Activated CD4-positive, alpha-beta memory T cell treated with anti-CD3 and anti-CD28 coated beads for 36 hours (primary cell): Measurements from ENCODE around the gene FRY. TPM values are rescaled to one million over a fixed set of nuclear protein-coding genes. Genes with fewer than 3 reads are reported as not detected.

Experiments used
- CTCF ChIA-PET: fragments of 350-600 bp; sonication (Branson Sonifier 250); formaldehyde crosslinking; loops from one replicate; lab custom pipeline; 2021; ENCODE audit warnings: antibody characterized with exemption, inconsistent platforms; lab: Charles Lee
- POLR2A ChIA-PET: fragments of 350-600 bp; sonication (Branson Sonifier 250); formaldehyde crosslinking; loops from one replicate; lab custom pipeline; 2021; ENCODE audit warnings: antibody characterized with exemption; lab: Charles Lee
- DNase-seq: peaks from one replicate; pipeline ENCODE4 v3.0.0-alpha.2; 2020
- H3K27ac Mint-ChIP-seq: one replicate; pipeline ENCODE4 v1.8.0; 2021; ENCODE audit warnings: mixed read lengths
- H3K27me3 Mint-ChIP-seq: one replicate; pipeline ENCODE4 v1.8.0; 2021; ENCODE audit warnings: mixed read lengths
- H3K36me3 Mint-ChIP-seq: one replicate; pipeline ENCODE4 v1.8.0; 2021; ENCODE audit warnings: mixed read lengths
- H3K4me1 Mint-ChIP-seq: one replicate; pipeline ENCODE4 v1.8.0; 2021; ENCODE audit warnings: low read depth, mixed read lengths
- H3K4me3 Mint-ChIP-seq: one replicate; pipeline ENCODE4 v1.8.0; 2021; ENCODE audit warnings: mild to moderate bottlenecking, mixed read lengths
- H3K9me3 Mint-ChIP-seq: one replicate; pipeline ENCODE4 v1.8.0; 2021; ENCODE audit warnings: mixed read lengths
- intact Hi-C: fragments of 100-400 bp; cut with micrococcal nuclease; formaldehyde crosslinking; loops from one replicate; pipeline ENCODE4 v1.15.1; 2023
- total RNA-seq, 2 experiments: library from RNA; stranded (reverse); gene quantifications; one replicate each; pipeline ENCODE4 v1.2.3, GENCODE V29; 2021

The FRY gene
- total RNA-seq, 2 experiments from 2014 or later: 4.4 to 5.3 TPM

- Mint-ChIP-seq H3K27me3 (no peaks in the 10 kb centered on the region), H3K36me3 (no peaks in the 10 kb centered on the region), H3K9me3 (no peaks in the 10 kb centered on the region), H3K27ac (no peak overlapping the region), H3K4me3 (no peak overlapping the region), H3K4me1 (peaks cover 3% of the 10 kb centered on the region)
- DNase-seq: no peak
- ChIA-PET CTCF (interaction anchor here (1.1 to 1.2 kb wide), 2 partner anchors 12 to 853 kb away, joined by 3 read pairs; no protein-coding TSS in a partner anchor), POLR2A (interaction anchor here (0.6 kb wide), 1 partner anchor 26 kb away, joined by 3 read pairs; no protein-coding TSS in a partner anchor)
- intact Hi-C loops: no loop called here
Measured at GRCh38 chr13:32282096-32282711, 250.6 kb downstream of the FRY start.

- intact Hi-C loops: no loop called here
- Mint-ChIP-seq H3K4me1 (no peaks in the 10 kb centered on the region), H3K27ac (no peak overlapping the region), H3K27me3 (no peaks in the 10 kb centered on the region), H3K4me3 (no peak overlapping the region), H3K36me3 (peaks cover 1% of the 10 kb centered on the region), H3K9me3 (no peaks in the 10 kb centered on the region)
- POLR2A ChIA-PET: no interaction called here
- CTCF ChIA-PET: interaction anchor here (0.8 kb wide), 1 partner anchor 17 kb away, joined by 3 read pairs; no protein-coding TSS in a partner anchor
- DNase-seq: no peak
Measured at GRCh38 chr13:32284927-32285632, 253.5 kb downstream of the FRY start.

- Mint-ChIP-seq H3K27me3 (no peaks in the 10 kb centered on the region), H3K27ac (no peak overlapping the region), H3K4me3 (no peak overlapping the region), H3K4me1 (no peaks in the 10 kb centered on the region), H3K9me3 (no peaks in the 10 kb centered on the region), H3K36me3 (peaks cover 1% of the 10 kb centered on the region)
- no peak for DNase-seq
- ChIA-PET POLR2A (no interaction called here), CTCF (no interaction called here)
- intact Hi-C loops: no loop called here
Measured at GRCh38 chr13:32285633-32285965, 254.0 kb downstream of the FRY start.

- DNase-seq: no peak
- ChIA-PET CTCF (no interaction called here), POLR2A (no interaction called here)
- H3K27ac Mint-ChIP-seq: no peak overlapping the region
- intact Hi-C loops: loop anchor here (1.0 kb wide), 1 partner anchor 11 kb away; no protein-coding TSS in a partner anchor
- peaks cover 7% of the 10 kb centered on the region for H3K27me3 Mint-ChIP-seq
- H3K36me3 Mint-ChIP-seq: no peaks in the 10 kb centered on the region
- H3K4me3 Mint-ChIP-seq: no peak overlapping the region
- peaks cover 20% of the 10 kb centered on the region for H3K4me1 Mint-ChIP-seq
- no peaks in the 10 kb centered on the region for H3K9me3 Mint-ChIP-seq
Measured at GRCh38 chr13:32297206-32297605, 265.6 kb downstream of the FRY start.

GRCh38 chr13:32298695-32299094 lies 267.1 kb downstream of the FRY start:
- Mint-ChIP-seq H3K4me1 (peaks cover 20% of the 10 kb centered on the region), H3K9me3 (no peaks in the 10 kb centered on the region), H3K27ac (no peak overlapping the region), H3K4me3 (no peak overlapping the region), H3K36me3 (no peaks in the 10 kb centered on the region), H3K27me3 (peaks cover 7% of the 10 kb centered on the region)
- DNase-seq: no peak
- intact Hi-C loops: no loop called here
- ChIA-PET CTCF (no interaction called here), POLR2A (no interaction called here)

GRCh38 chr13:32299893-32300292 lies 268.3 kb downstream of the FRY start:
- Mint-ChIP-seq H3K36me3 (no peaks in the 10 kb centered on the region), H3K27me3 (peaks cover 7% of the 10 kb centered on the region), H3K27ac (no peak overlapping the region), H3K4me3 (no peak overlapping the region), H3K4me1 (peaks cover 20% of the 10 kb centered on the region), H3K9me3 (no peaks in the 10 kb centered on the region)
- ChIA-PET CTCF (no interaction called here), POLR2A (interaction anchor here (1.6 kb wide), 1 partner anchor 16 kb away, joined by 11 read pairs; the partner anchor contains the start of genes BRCA2 and ZAR1L)
- intact Hi-C loops: no loop called here
- no peak for DNase-seq

GRCh38 chr13:32300406-32300805 lies 268.8 kb downstream of the FRY start:
- Mint-ChIP-seq H3K27me3 (peaks cover 7% of the 10 kb centered on the region), H3K4me3 (no peak overlapping the region), H3K4me1 (peaks cover 20% of the 10 kb centered on the region), H3K9me3 (no peaks in the 10 kb centered on the region), H3K36me3 (no peaks in the 10 kb centered on the region), H3K27ac (no peak overlapping the region)
- POLR2A ChIA-PET: interaction anchor here (1.6 kb wide), 1 partner anchor 15 kb away, joined by 11 read pairs; the partner anchor contains the start of genes BRCA2 and ZAR1L
- no peak for DNase-seq
- CTCF ChIA-PET: no interaction called here
- intact Hi-C loops: no loop called here

- intact Hi-C loops: loop anchor here (1.0 kb wide), 2 partner anchors 14 to 29 kb away; partner anchors contain the start of genes BRCA2 and ZAR1L
- H3K27ac Mint-ChIP-seq: no peak overlapping the region
- peak; percentile 43 for DNase-seq
- peaks cover 20% of the 10 kb centered on the region for H3K4me1 Mint-ChIP-seq
- H3K4me3 Mint-ChIP-seq: no peak overlapping the region
- no peaks in the 10 kb centered on the region for H3K36me3 Mint-ChIP-seq
- peaks cover 7% of the 10 kb centered on the region for H3K27me3 Mint-ChIP-seq
- ChIA-PET CTCF (interaction anchor here (1.5 kb wide), 1 partner anchor 15 kb away, joined by 4 read pairs; the partner anchor contains the start of gene BRCA2), POLR2A (interaction anchor here (1.6 kb wide), 1 partner anchor 15 kb away, joined by 11 read pairs; the partner anchor contains the start of genes BRCA2 and ZAR1L)
- H3K9me3 Mint-ChIP-seq: no peaks in the 10 kb centered on the region
Measured at GRCh38 chr13:32300920-32301319, 269.3 kb downstream of the FRY start.

GRCh38 chr13:32302461-32302860 lies 270.9 kb downstream of the FRY start:
- DNase-seq: no peak

GRCh38 chr13:32305646-32306045 lies 274.1 kb downstream of the FRY start:
- DNase-seq: no peak
- H3K27ac Mint-ChIP-seq: no peak overlapping the region
- intact Hi-C loops: no loop called here
- no peaks in the 10 kb centered on the region for H3K27me3 Mint-ChIP-seq
- ChIA-PET POLR2A (no interaction called here), CTCF (interaction anchor here (0.9 to 4.4 kb wide), 6 partner anchors 37 to 396 kb away, joined by 3 to 25 read pairs (median 6); no protein-coding TSS in a partner anchor)
- peaks cover 8% of the 10 kb centered on the region for H3K4me1 Mint-ChIP-seq
- no peak overlapping the region for H3K4me3 Mint-ChIP-seq
- H3K9me3 Mint-ChIP-seq: no peaks in the 10 kb centered on the region
- H3K36me3 Mint-ChIP-seq: no peaks in the 10 kb centered on the region

More at GRCh38 chr13:32302461-32302860, 270.9 kb downstream of the FRY start:
- Mint-ChIP-seq H3K27me3 (peaks cover 7% of the 10 kb centered on the region), H3K4me1 (peaks cover 11% of the 10 kb centered on the region), H3K4me3 (no peak overlapping the region), H3K27ac (no peak overlapping the region), H3K36me3 (no peaks in the 10 kb centered on the region), H3K9me3 (no peaks in the 10 kb centered on the region)
- intact Hi-C loops: no loop called here
- ChIA-PET CTCF (interaction anchor here (0.6 to 1.5 kb wide), 4 partner anchors 13 to 57 kb away, joined by 3 to 4 read pairs (median 3); partner anchors contain the start of gene BRCA2), POLR2A (interaction anchor here (0.8 kb wide), 1 partner anchor 13 kb away, joined by 3 read pairs; the partner anchor contains the start of gene BRCA2)

- peaks cover 10% of the 10 kb centered on the region for H3K4me1 Mint-ChIP-seq
- intact Hi-C loops: loop anchor here (1.0 to 10.0 kb wide), 6 partner anchors 41 to 399 kb away; partner anchors contain the start of gene FRY
- H3K9me3 Mint-ChIP-seq: no peaks in the 10 kb centered on the region
- H3K36me3 Mint-ChIP-seq: no peaks in the 10 kb centered on the region
- no peaks in the 10 kb centered on the region for H3K27me3 Mint-ChIP-seq
- no peak overlapping the region for H3K27ac Mint-ChIP-seq
- no peak overlapping the region for H3K4me3 Mint-ChIP-seq
- ChIA-PET CTCF (interaction anchor here (0.7 to 4.4 kb wide), 6 partner anchors 26 to 399 kb away, joined by 3 to 25 read pairs (median 4); no protein-coding TSS in a partner anchor), POLR2A (no interaction called here)
- no peak for DNase-seq
Measured at GRCh38 chr13:32309312-32310133, 277.9 kb downstream of the FRY start.
